Neural progenitor cell (in vitro differentiated cells): ENCODE results near the gene TNFRSF11A.

ENCODE experiments used
- EZH2phosphoT487 ChIP-seq: fragments of 200-600 bp; sonication (generic); IDR thresholded peaks from 2 replicates; pipeline ENCODE4 v1.6.1; 2017; ENCODE audit warnings: antibody characterized with exemption
- TF ChIP-seq, protein P1 (sequence below): fragments of 200-600 bp; sonication (generic); IDR thresholded peaks from 2 replicates; pipeline ENCODE4 v1.5.1; 2017; ENCODE audit warnings: antibody characterized with exemption, mild to moderate bottlenecking

- TF ChIP-seq, protein P1, sequence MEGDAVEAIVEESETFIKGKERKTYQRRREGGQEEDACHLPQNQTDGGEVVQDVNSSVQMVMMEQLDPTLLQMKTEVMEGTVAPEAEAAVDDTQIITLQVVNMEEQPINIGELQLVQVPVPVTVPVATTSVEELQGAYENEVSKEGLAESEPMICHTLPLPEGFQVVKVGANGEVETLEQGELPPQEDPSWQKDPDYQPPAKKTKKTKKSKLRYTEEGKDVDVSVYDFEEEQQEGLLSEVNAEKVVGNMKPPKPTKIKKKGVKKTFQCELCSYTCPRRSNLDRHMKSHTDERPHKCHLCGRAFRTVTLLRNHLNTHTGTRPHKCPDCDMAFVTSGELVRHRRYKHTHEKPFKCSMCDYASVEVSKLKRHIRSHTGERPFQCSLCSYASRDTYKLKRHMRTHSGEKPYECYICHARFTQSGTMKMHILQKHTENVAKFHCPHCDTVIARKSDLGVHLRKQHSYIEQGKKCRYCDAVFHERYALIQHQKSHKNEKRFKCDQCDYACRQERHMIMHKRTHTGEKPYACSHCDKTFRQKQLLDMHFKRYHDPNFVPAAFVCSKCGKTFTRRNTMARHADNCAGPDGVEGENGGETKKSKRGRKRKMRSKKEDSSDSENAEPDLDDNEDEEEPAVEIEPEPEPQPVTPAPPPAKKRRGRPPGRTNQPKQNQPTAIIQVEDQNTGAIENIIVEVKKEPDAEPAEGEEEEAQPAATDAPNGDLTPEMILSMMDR: no peak
- no peak for TF ChIP-seq EZH2phosphoT487
Observed at GRCh38 chr18:62321201-62321600, 3.9 kb upstream of the TNFRSF11A start.
